Activated CD8-positive, alpha-beta memory T cell treated with anti-CD3 and anti-CD28 coated beads, Interleukin-2, amount 50 U/mL, for 24 hours (primary cell): ENCODE data around the gene FLNB.

Experiments
- DNase-seq: peaks from one replicate; pipeline ENCODE4 v3.0.0-alpha.2; 2020; ENCODE audit errors: extremely low read depth

Gene FLNB

GRCh38 chr3:58179235-58180098, 171.2 kb downstream of the FLNB start:
- DNase-seq = no peak

GRCh38 chr3:58180099-58180880, 172.1 kb downstream of the FLNB start:
- DNase-seq = no peak

- no peak for DNase-seq
Measured at GRCh38 chr3:58180940-58181587, 172.8 kb downstream of the FLNB start.

- no peak for DNase-seq
Measured at GRCh38 chr3:58183221-58183620, 175.0 kb downstream of the FLNB start.

GRCh38 chr3:58183891-58184290, 175.7 kb downstream of the FLNB start:
- DNase-seq = no peak

GRCh38 chr3:58184309-58184981, 176.2 kb downstream of the FLNB start:
- DNase-seq = no peak

- DNase-seq = no peak
Measured at GRCh38 chr3:58184982-58185360, 176.7 kb downstream of the FLNB start.

GRCh38 chr3:58188173-58188564, 179.9 kb downstream of the FLNB start:
- DNase-seq = no peak

GRCh38 chr3:58188921-58189451, 180.8 kb downstream of the FLNB start:
- DNase-seq = no peak

GRCh38 chr3:58189691-58190090, 181.5 kb downstream of the FLNB start:
- DNase-seq = no peak

GRCh38 chr3:58190291-58190690, 182.1 kb downstream of the FLNB start:
- no peak for DNase-seq

- no peak for DNase-seq
Measured at GRCh38 chr3:58190882-58191281, 182.7 kb downstream of the FLNB start.

GRCh38 chr3:58191361-58191991, 183.3 kb downstream of the FLNB start:
- DNase-seq = no peak

GRCh38 chr3:58192069-58192468, 183.8 kb downstream of the FLNB start:
- no peak for DNase-seq

- DNase-seq = no peak
Measured at GRCh38 chr3:58193682-58194407, 185.6 kb downstream of the FLNB start.

- no peak for DNase-seq
Measured at GRCh38 chr3:58197588-58197987, 189.4 kb downstream of the FLNB start.

- no peak for DNase-seq
Measured at GRCh38 chr3:58198362-58198761, 190.1 kb downstream of the FLNB start.

GRCh38 chr3:58198804-58199203, 190.6 kb downstream of the FLNB start:
- no peak for DNase-seq

- no peak for DNase-seq
Measured at GRCh38 chr3:58200121-58200709, 192.0 kb downstream of the FLNB start.

- no peak for DNase-seq
Measured at GRCh38 chr3:58200846-58201355, 192.7 kb downstream of the FLNB start.
